SU-DHL-6 (cell line): Measurements from ENCODE around the gene TMEM143.

ENCODE experiments used
- H2AFZ ChIP-seq: fragments of 200-600 bp; sonication (generic); 2 replicates; pipeline ENCODE4 v1.6.1; 2014; ENCODE audit warnings: low read depth, mild to moderate bottlenecking, moderate library complexity, mixed read lengths, antibody characterized with exemption, low read length; ENCODE audit not compliant: severe bottlenecking
- H3F3A ChIP-seq: fragments of 200-600 bp; shearing (Covaris generic); 2 replicates; pipeline ENCODE4 v1.6.0; 2016; ENCODE audit warnings: antibody characterized with exemption, mild to moderate bottlenecking; ENCODE audit not compliant: insufficient read depth
- H3K27ac ChIP-seq: fragments of 200-600 bp; sonication (generic); 2 replicates; pipeline ENCODE4 v1.5.1; 2016; ENCODE audit warnings: low read depth, mild to moderate bottlenecking, low read length, moderate library complexity, mixed read lengths
- H3K27me3 ChIP-seq: fragments of 200-600 bp; sonication (generic), shearing (Covaris generic); 2 replicates; pipeline ENCODE4 v1.6.0; 2014; ENCODE audit warnings: mild to moderate bottlenecking, low read length
- H3K36me3 ChIP-seq: fragments of 200-600 bp; sonication (generic); 2 replicates; pipeline ENCODE4 v1.6.1; 2014; ENCODE audit warnings: mild to moderate bottlenecking, low read length, mixed read lengths
- H3K4me2 ChIP-seq: fragments of 300-600, 200-600 bp; shearing (Covaris generic), sonication (generic); 2 replicates; pipeline ENCODE4 v1.6.0; 2014; ENCODE audit warnings: low read length, low read depth, mild to moderate bottlenecking; ENCODE audit not compliant: poor library complexity, severe bottlenecking
- H3K4me3 ChIP-seq: fragments of 200-600 bp; sonication (generic); 2 replicates; pipeline ENCODE4 v1.5.1; 2014; ENCODE audit warnings: antibody characterized with exemption, low read length, mild to moderate bottlenecking, mixed read lengths; ENCODE audit not compliant: insufficient read depth, poor library complexity, severe bottlenecking
- H3K79me2 ChIP-seq: fragments of 200-600 bp; sonication (generic); 2 replicates; pipeline ENCODE4 v1.6.1; 2014; ENCODE audit warnings: mild to moderate bottlenecking, low read length, moderate library complexity; ENCODE audit not compliant: insufficient read depth
- H3K9ac ChIP-seq: fragments of 200-600 bp; sonication (generic); 2 replicates; pipeline ENCODE4 v1.7.0; 2014; ENCODE audit warnings: mild to moderate bottlenecking, low read length
- H3K9me2 ChIP-seq: fragments of 200-600 bp; sonication (generic); replicated peaks from 2 replicates; pipeline ENCODE4 v1.6.1; 2014; ENCODE audit warnings: low read length; ENCODE audit not compliant: insufficient read depth
- H3K9me3 ChIP-seq: fragments of 200-600 bp; sonication (generic); 2 replicates; pipeline ENCODE4 v1.6.1; 2014; ENCODE audit warnings: low read length, mixed read lengths; ENCODE audit not compliant: insufficient read depth
- H4K20me1 ChIP-seq: fragments of 200-600 bp; sonication (generic); 2 replicates; pipeline ENCODE4 v1.6.1; 2014; ENCODE audit warnings: low read depth, mild to moderate bottlenecking, antibody characterized with exemption, low read length, moderate library complexity, mixed read lengths
- CTCF ChIP-seq: fragments of 200-600 bp; sonication (generic); IDR thresholded peaks from one replicate; pipeline ENCODE4 v1.5.1; 2017; ENCODE audit warnings: antibody characterized with exemption, mild to moderate bottlenecking, low read length, moderate library complexity; ENCODE audit not compliant: insufficient read depth, poor library complexity, severe bottlenecking
- EZH2phosphoT487 ChIP-seq: fragments of 200-600 bp; sonication (generic), shearing (Covaris generic); conservative IDR thresholded peaks from 2 replicates; pipeline ENCODE4 v1.6.1; 2018; ENCODE audit warnings: mild to moderate bottlenecking, antibody characterized with exemption, low read length, moderate library complexity, mixed read lengths

TMEM143 gene

GRCh38 chr19:48333467-48334384 lies 30.0 kb downstream of the TMEM143 start:
- H3K9ac ChIP-seq, result peak overlapping the region; percentile 65
- TF ChIP-seq EZH2phosphoT487, result no peak
- peak; percentile 78 for TF ChIP-seq CTCF
- H2AFZ ChIP-seq, result peak overlapping the region; percentile 55

GRCh38 chr19:48332662-48333466 lies 30.9 kb downstream of the TMEM143 start:
- Histone ChIP-seq H3K79me2 (0 out of 2 replicates have a peak, but pooled peaks cover 5% of the 10 kb centered on the region), H3K4me3 (peak overlapping the region; percentile 58), H4K20me1 (no peaks in the 10 kb centered on the region), H3K9me2 (no peaks in the 10 kb centered on the region), H2AFZ (peak overlapping the region; percentile 20), H3K27ac (peak overlapping the region; percentile 92), H3K4me2 (peak overlapping the region; percentile 80), H3K9me3 (0 out of 2 replicates have a peak, but pooled peaks cover 5% of the 10 kb centered on the region), H3F3A (peaks cover 39% of the 10 kb centered on the region), H3K9ac (peak overlapping the region; percentile 65), H3K36me3 (peaks cover 4% of the 10 kb centered on the region; the same call in 1 of the 2 replicates), H3K27me3 (no peaks in the 10 kb centered on the region)
- no peak for TF ChIP-seq EZH2phosphoT487
- no peak for TF ChIP-seq CTCF

More at GRCh38 chr19:48333467-48334384, 30.0 kb downstream of the TMEM143 start:
- no peaks in the 10 kb centered on the region for H3K9me2 ChIP-seq
- H3K27me3 ChIP-seq, result no peaks in the 10 kb centered on the region
- H4K20me1 ChIP-seq, result no peaks in the 10 kb centered on the region
- H3K36me3 ChIP-seq, result no peaks in the 10 kb centered on the region; the same call in 1 of the 2 replicates
- peak overlapping the region; percentile 80 for H3K4me2 ChIP-seq
- H3K9me3 ChIP-seq, result 0 out of 2 replicates have a peak, but pooled peaks cover 1% of the 10 kb centered on the region
- peaks cover 35% of the 10 kb centered on the region for H3F3A ChIP-seq
- H3K27ac ChIP-seq, result peak overlapping the region; percentile 92
- H3K4me3 ChIP-seq, result peak overlapping the region; percentile 58
- H3K79me2 ChIP-seq, result 0 out of 2 replicates have a peak, but pooled peaks cover 3% of the 10 kb centered on the region

GRCh38 chr19:48332351-48332661 lies 31.4 kb downstream of the TMEM143 start:
- Histone ChIP-seq H3F3A (peaks cover 39% of the 10 kb centered on the region), H3K9ac (peak overlapping the region; percentile 65), H3K27ac (peak overlapping the region; percentile 92), H3K9me2 (no peaks in the 10 kb centered on the region), H3K79me2 (0 out of 2 replicates have a peak, but pooled peaks cover 5% of the 10 kb centered on the region), H3K36me3 (peaks cover 4% of the 10 kb centered on the region; the same call in 1 of the 2 replicates), H3K4me3 (peak overlapping the region; percentile 44), H4K20me1 (no peaks in the 10 kb centered on the region), H3K9me3 (0 out of 2 replicates have a peak, but pooled peaks cover 5% of the 10 kb centered on the region), H3K27me3 (no peaks in the 10 kb centered on the region), H3K4me2 (peak overlapping the region; percentile 80), H2AFZ (peak overlapping the region; percentile 20)
- TF ChIP-seq EZH2phosphoT487 (no peak), CTCF (no peak)
